Sigmoid colon (tissue), 4 donors: ENCODE results near the gene RPAP2.

Experiments used
- CTCF ChIP-seq, 4 experiments: fragments of 450-650 bp in 3 of 4; fragments of 200-600 bp in 1 of 4; IDR thresholded peaks; one replicate each; pipeline ENCODE4 v1.5.1; 2016 to 2019; ENCODE audit warnings: antibody characterized with exemption in 4 of 4, mild to moderate bottlenecking in 3 of 4, moderate library complexity in 2 of 4
- EP300 ChIP-seq, 4 donors: sonication (generic); formaldehyde crosslinking; IDR thresholded peaks; one replicate each; pipeline ENCODE4 v1.6.1; 2017; ENCODE audit warnings: antibody characterized with exemption in 4 of 4
- POLR2A ChIP-seq, 2 donors: fragments of 450-650 bp; IDR thresholded peaks; one replicate each; pipeline ENCODE4 v1.6.1; 2016; ENCODE audit warnings: antibody characterized with exemption in 2 of 2, mild to moderate bottlenecking in 2 of 2, moderate library complexity in 2 of 2
- POLR2AphosphoS5 ChIP-seq, 4 donors: sonication (generic); formaldehyde crosslinking; IDR thresholded peaks; one replicate each; pipeline ENCODE4 v1.6.1; 2017; ENCODE audit warnings: antibody characterized with exemption in 4 of 4

GRCh38 chr1:92314024-92314423 lies 15.2 kb downstream of the RPAP2 start:
- no peak for TF ChIP-seq CTCF (IDR thresholded peaks at IDR 0.05)
- no peak for TF ChIP-seq POLR2AphosphoS5 (IDR thresholded peaks at IDR 0.05)
- no peak for TF ChIP-seq EP300 (IDR thresholded peaks at IDR 0.05)
- no peak for TF ChIP-seq POLR2A (IDR thresholded peaks at IDR 0.05)
